ENCODE data around the gene INTS1. TPM values are rescaled to one million over a fixed set of nuclear protein-coding genes. Genes with fewer than 3 reads are reported as not detected.
A peak's percentile ranks its signal among the peaks of the same experiment; 100 is the strongest.

INTS1 gene
- total RNA-seq (2014; rRNA removed; shearing (Covaris generic)): 43.1 and 48.7 TPM in 2 replicates
- polyA plus RNA-seq (2014; cell fraction: nucleus; rRNA removed): 130 and 165 TPM in 2 replicates

GRCh38 chr7:1503816-1504775 lies at the start of gene INTS1:
Gene INTS1, minus strand, starts transcription at chr7:1504389. Its CDS starts 429 bp downstream, at chr7:1503960.
- DNase-seq (ENCODE audit: extremely low read depth, low read depth): peak; percentile 92

DNA sequence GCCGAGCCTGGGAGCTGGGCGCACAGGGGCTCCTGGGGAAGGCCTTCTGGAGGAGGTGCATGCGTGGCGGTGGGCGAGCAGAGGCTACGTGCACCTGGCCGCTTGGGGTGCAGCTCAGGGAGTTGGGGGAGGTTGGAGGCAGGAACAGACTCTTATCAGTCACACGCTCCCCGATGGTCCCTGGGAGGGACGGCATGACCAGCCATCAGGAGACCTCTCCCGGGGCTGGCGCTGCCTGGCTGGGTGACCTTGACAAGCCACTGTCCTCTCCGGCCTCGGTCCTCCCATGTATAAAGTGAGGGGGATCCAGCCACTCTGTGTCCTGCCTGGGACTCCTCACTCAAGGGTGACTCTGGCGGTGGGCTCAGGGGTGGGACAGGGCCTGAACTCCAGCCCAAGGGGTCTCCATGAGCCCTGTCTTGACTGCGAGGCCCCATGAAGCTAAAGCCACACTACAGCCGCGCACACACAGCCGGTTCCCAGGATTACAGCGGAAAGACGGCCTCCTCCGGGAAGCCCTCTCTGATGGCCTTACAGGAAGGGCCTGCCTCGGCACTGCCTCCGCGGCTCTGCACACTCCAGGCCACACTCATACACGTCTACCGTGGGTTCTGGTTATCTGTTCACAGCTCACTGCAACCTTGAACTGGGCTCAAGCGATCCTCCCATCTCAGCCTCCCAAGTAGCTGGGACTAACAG lies 49.5 kb upstream of the INTS1 start:
- DNase-seq (ENCODE audit: extremely low read depth, low read depth): no peak

DNA sequence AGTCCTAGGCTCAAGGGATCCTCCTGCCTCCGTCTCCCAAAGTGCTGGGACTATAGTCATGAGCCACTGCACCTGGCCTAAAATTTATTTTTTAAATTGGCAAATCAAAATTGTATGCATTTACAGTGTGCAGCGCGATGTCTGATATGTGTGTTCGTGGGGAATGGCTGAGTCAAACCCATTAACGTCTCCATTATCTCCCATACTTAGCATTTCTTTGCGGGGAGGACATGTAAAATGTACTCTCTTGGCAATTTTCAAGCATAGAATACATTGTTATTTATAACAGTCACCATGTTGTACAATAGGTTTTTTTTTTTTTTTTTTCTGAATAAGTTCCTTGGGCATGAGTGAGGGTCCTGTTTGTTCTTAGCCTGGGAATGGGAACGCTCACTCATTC lies 48.0 kb upstream of the INTS1 start:
- DNase-seq (ENCODE audit: extremely low read depth, low read depth): no peak

GRCh38 chr7:1550846-1551155 lies 46.6 kb upstream of the INTS1 start:
- no peak for DNase-seq (ENCODE audit: extremely low read depth, low read depth)

GRCh38 chr7:1550005-1550845 lies 46.0 kb upstream of the INTS1 start:
- DNase-seq (ENCODE audit: extremely low read depth, low read depth): no peak

DNA sequence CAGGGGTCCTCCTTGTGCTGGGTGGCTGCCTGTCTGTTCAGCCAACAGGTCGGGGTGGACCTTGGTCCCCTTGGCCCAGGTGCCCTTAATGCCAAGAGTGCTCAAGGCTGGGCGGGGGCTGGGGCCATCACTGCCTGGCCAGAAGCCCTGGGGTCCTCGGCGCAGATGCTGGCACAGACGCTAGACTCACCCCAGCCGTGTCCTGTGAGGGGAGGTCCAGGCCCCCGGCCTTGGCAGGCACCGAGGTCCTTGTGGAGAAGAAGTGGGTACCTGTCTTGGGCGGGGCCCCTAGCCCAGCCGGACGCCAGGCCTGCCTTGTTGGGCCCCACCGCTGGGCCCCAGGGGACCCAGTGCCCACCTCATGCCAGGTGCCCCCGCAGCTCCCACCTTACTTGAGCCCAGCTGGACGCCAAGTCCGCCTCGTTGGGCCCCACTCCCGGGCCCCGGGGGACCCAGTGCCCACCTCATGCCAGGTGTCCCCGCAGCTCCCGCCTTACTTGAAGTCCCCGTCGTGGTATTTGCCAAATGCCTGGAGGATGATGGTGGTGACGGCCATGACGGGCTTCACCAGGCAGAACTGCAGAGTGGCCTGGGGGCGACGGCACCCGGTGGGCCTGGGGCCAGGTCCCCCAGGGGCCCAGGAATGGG lies 45.3 kb upstream of the INTS1 start:
- DNase-seq (ENCODE audit: extremely low read depth, low read depth): no peak

GRCh38 chr7:1548944-1549343 lies 44.8 kb upstream of the INTS1 start:
- no peak for DNase-seq (ENCODE audit: extremely low read depth, low read depth)

DNA sequence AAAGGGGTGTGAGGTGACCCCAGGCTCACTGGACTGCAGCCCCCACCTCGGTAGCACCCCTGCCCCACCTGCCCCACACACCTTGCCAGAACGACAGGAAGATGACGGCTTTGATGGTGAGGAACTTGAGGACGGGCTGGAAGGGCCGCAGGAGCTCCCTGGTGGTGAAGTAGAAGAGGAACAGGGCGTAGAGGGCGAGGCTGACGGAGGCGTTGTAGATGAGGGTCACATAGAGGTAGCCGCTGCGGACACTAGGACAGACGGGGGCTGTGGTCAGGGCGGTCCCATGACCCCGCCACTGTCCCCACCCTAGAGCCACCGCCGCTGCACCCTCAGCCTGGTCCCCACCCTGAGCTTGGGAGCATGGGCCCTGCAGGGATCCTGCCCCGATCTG lies 44.2 kb upstream of the INTS1 start:
- DNase-seq (ENCODE audit: extremely low read depth, low read depth): no peak

- DNase-seq (ENCODE audit: extremely low read depth, low read depth): no peak
Measured at GRCh38 chr7:1547777-1548437, 43.7 kb upstream of the INTS1 start.

- no peak for DNase-seq (ENCODE audit: extremely low read depth, low read depth)
Measured at GRCh38 chr7:1546909-1547776, 43.0 kb upstream of the INTS1 start.

DNA sequence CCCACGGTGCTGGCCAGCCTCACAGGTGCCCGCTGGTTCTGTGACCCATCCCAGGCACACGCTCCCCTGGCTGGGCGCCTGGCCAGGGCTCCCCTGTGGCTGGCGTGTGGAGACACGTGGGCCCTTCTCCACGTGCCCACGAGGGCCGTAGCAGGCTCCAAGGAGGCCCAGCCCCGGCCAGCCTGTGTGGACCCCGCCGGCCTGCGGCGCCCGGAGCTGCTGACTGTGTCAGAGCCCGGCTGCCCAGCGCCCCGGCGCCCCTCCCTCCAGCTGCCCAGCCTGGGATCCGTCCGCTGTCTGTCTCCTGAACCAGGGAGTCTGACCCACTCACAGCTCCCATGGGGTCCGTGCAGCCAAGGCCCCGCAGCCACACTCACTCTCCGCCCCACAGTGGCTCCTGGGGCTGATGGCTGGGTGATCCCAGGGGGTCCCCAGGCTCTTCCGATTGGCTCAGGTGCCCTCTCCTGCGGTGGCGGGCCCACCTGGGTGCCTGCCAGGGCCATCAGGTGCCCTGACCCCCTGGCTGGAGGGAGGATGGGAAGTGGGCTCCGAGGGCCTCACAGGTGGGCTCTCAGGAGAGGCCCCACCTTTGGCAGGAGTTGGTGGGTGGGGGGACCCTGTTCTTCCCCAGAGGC lies 42.2 kb upstream of the INTS1 start:
- no peak for DNase-seq (ENCODE audit: extremely low read depth, low read depth)

DNA sequence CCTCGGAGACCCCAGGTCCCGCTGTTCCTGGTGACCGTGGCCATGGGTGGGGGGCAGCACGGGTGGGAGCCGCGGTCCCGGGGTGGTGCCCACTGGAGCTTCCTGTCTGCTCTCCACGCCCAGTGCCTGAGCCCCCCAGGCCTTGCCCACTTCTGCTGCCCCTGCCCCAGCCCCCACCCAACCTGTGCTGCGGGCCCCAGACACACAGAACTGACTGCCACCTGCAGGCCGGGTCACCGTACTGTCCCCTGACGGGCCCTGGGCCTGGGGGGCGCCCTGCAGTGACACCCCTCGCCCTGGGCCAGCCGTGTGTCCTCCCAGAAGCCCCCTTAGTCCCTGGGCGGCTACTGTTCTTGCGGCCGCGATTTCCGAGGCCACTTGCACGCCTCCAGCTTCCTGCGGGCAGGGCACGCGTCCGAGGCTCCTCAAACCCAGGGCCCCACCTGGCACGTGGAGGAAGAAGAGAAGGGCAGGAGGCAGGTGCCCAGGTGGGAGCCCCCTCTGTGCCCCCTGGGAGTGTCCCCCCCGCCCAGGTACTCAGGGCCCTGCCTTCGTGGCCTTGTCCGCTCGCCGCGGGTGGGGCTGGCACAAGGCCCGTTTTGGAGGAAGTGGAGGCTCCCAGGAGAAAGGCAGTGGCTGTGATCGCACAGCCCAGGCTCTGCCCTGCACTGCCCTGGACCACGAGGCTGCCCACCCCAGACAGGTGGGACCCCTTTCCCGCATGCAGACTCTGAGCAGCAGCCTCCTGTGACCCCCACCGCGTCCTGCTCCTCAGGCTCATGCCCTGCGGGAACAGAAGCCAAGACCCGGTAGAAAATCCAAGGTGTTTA lies 41.4 kb upstream of the INTS1 start:
- DNase-seq (ENCODE audit: extremely low read depth, low read depth): no peak

DNA sequence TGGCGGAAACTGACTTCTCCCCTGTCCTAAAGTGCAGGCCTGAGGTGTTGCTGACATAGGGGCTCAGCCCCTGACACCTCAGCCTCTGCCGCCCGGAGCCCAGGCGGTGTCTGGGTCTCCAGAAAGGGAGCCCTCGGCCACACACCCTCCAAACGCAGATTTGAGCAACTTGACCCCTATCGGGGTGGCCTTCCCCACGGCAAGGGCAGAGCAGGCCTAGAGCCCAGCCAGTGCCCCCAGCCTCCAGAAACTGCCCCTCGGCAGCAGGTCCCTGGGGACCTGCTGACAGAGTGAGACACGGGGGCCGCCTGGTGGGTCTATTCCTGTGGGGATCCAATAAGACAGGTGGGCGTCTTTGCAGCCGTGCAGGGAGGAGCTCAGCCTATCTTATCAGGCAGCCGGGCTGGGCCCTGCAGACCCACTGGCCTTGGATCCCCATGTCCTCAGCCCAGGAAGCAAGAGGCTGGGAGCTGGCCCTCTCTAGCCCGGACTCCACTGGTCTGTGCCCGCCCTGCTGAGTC lies 40.8 kb upstream of the INTS1 start:
- DNase-seq (ENCODE audit: extremely low read depth, low read depth): no peak

- no peak for DNase-seq (ENCODE audit: extremely low read depth, low read depth)
Measured at GRCh38 chr7:1544178-1544895, 40.1 kb upstream of the INTS1 start.

GRCh38 chr7:1543826-1544177 lies 39.6 kb upstream of the INTS1 start:
- DNase-seq (ENCODE audit: extremely low read depth, low read depth): no peak

- DNase-seq (ENCODE audit: extremely low read depth, low read depth): no peak
Measured at GRCh38 chr7:1542841-1543747, 38.9 kb upstream of the INTS1 start.

All from NCI-H460 (cell line).